ACC112 (cell line): ENCODE data around the gene RAB12.

ENCODE experiments used
- H2AFZ ChIP-seq: fragments of 200-600 bp; sonication (generic); one replicate; pipeline ENCODE4 v1.6.0; 2017; ENCODE audit warnings: antibody characterized with exemption, low read length; ENCODE audit not compliant: unreplicated experiment
- H3K27ac ChIP-seq: fragments of 200-600 bp; sonication (generic); 2 replicates; pipeline ENCODE4 v1.5.1; 2014; ENCODE audit warnings: low read depth, mild to moderate bottlenecking, antibody characterized with exemption, low read length, moderate library complexity
- H3K27me3 ChIP-seq: fragments of 200-600 bp; sonication (generic); 2 replicates; pipeline ENCODE4 v1.6.1; 2014; ENCODE audit warnings: mild to moderate bottlenecking, antibody characterized with exemption, low read length, moderate library complexity, mixed read lengths; ENCODE audit not compliant: insufficient read depth
- H3K36me3 ChIP-seq: fragments of 200-600 bp; sonication (generic); 2 replicates; pipeline ENCODE4 v1.6.1; 2016; ENCODE audit warnings: mild to moderate bottlenecking, antibody characterized with exemption, low read length, moderate library complexity, mixed read lengths; ENCODE audit not compliant: insufficient read depth
- H3K4me1 ChIP-seq: fragments of 200-600 bp; sonication (generic); one replicate; pipeline ENCODE4 v1.6.1; 2016; ENCODE audit warnings: low read length, mixed read lengths; ENCODE audit not compliant: insufficient read depth, unreplicated experiment, control insufficient read depth
- H3K4me3 ChIP-seq: fragments of 200-600 bp; sonication (generic); 2 replicates; pipeline ENCODE4 v1.5.1; 2014; ENCODE audit warnings: mild to moderate bottlenecking, low read depth, low read length
- H3K79me2 ChIP-seq: fragments of 200-600 bp; sonication (generic); one replicate; pipeline ENCODE4 v1.6.0; 2016; ENCODE audit warnings: low read length; ENCODE audit not compliant: control insufficient read depth, unreplicated experiment, insufficient read depth

The RAB12 gene

DNA sequence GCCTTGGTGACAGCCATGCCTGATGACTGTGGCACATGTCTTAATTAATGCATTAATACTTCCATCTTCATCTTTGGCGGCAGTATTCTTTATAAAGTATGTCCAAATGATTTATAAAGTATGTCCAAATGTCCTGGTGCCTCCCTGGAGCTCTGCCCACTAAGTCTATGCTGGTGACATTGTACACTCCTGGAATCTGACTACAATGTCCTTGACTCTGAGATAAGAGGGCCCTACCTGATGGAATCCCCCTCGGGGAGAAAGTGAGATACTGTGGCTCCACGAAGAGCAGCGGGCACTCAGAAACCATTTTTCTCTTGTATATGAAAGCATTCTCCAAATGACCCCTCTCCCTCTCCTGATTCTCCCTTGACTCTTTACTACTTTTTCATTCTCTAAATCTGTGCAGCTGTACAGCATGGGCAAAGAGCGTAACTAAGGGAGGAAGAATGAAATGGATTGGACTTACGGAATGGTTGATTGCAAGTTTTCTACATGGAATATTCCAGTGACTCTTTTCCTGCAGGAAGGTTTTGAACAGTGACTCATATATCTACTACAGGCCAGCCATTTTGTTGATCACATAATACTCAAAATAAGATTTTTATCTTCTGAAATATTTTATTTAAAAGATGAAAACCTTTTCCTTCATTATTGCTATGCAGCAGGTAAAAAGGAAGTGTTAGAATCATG lies 17.3 kb downstream of the RAB12 start:
- Histone ChIP-seq H3K27me3 (no peaks in the 10 kb centered on the region), H3K79me2 (peaks cover 53% of the 10 kb centered on the region), H3K4me1 (peaks cover 8% of the 10 kb centered on the region), H2AFZ (no peak overlapping the region), H3K27ac (no peak overlapping the region), H3K36me3 (peaks cover 27% of the 10 kb centered on the region), H3K4me3 (no peak overlapping the region)

DNA sequence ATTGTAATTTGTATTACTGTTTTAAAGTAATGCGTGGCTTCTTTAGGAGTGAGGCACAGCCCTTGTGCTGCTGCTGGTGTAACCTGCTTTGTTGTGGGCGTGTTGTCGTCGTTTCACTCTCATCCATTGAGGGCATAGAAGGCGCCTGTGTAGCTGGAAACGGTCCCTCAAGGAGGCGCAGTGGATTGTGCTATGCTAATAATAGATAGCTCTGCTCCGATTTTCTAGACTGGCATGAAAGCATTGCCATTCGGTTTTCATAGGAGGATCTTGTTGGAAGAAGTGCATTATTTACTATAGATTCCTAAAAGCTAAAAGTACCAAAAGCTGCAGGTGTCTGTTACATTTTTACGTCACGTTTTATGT lies 17.9 kb downstream of the RAB12 start:
- no peak overlapping the region for H3K4me3 ChIP-seq
- H3K27ac ChIP-seq = no peak overlapping the region
- H2AFZ ChIP-seq = no peak overlapping the region
- H3K27me3 ChIP-seq = no peaks in the 10 kb centered on the region
- H3K79me2 ChIP-seq = peaks cover 48% of the 10 kb centered on the region
- peaks cover 22% of the 10 kb centered on the region for H3K36me3 ChIP-seq
- H3K4me1 ChIP-seq = peaks cover 8% of the 10 kb centered on the region

DNA sequence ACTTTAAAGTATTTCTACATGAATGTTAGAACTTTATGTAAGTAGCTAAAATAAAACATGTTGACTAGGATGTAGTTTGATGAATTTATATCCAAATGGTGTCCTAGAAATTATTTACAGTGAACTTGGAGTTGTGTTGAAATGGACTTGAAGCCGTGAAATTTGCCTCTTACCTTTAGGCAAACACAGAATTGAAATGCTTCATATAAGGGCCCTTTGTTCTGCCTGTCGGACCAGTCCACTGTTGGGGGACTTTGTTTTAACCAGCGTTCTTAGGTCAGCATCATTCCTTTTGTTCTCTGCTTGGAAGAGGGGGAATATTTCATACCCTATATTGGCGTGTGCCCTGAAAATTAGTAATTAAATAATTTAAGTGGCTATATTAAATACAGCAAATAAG lies 18.3 kb downstream of the RAB12 start:
- Histone ChIP-seq H2AFZ (no peak overlapping the region), H3K4me3 (no peak overlapping the region), H3K4me1 (peaks cover 8% of the 10 kb centered on the region), H3K36me3 (peaks cover 21% of the 10 kb centered on the region), H3K27ac (no peak overlapping the region), H3K79me2 (peaks cover 47% of the 10 kb centered on the region), H3K27me3 (no peaks in the 10 kb centered on the region)

DNA sequence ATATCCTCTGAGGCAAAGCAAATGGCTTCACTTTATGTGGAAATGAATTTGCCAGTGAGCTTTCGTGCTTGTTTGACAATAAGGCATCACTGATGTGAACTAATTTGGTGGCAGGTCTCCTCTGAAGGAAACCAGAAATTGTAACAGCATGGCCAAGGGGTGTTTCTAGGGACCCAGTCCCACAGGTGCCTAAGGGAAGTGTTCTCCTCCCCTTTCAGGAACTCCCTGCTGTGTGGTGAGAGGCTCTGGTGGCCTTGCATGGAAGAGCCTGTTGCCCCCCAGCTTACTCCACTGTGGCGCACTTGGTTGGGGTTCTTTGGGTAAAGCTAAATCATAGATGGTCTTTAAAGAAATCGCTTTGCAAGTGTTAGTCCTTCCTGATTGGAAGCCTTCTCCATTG lies 20.4 kb downstream of the RAB12 start:
- Histone ChIP-seq H3K36me3 (peaks cover 27% of the 10 kb centered on the region), H3K4me1 (no peaks in the 10 kb centered on the region), H3K79me2 (peaks cover 33% of the 10 kb centered on the region), H2AFZ (no peak overlapping the region), H3K4me3 (no peak overlapping the region), H3K27me3 (no peaks in the 10 kb centered on the region), H3K27ac (no peak overlapping the region)

DNA sequence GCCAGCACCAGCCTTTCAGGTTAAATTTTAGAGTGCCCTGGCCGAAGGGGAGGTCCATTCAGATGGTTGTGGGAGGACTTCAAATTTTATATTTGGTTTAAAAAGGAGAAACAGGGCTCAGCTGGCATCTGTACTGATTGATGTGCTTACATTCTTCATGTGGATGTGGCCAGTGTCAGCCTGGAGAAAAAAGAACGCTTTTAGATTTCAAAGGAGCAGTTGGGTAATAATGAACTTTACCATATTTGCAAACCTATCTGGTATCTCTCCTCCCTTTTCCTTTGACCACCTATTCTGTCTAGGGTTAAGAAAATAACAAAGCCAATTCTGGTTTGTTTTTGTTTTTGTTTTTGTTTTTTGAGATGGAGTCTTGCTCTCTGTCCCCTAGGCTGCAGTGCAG lies 21.3 kb downstream of the RAB12 start:
- no peaks in the 10 kb centered on the region for H3K4me1 ChIP-seq
- H2AFZ ChIP-seq = no peak overlapping the region
- no peaks in the 10 kb centered on the region for H3K27me3 ChIP-seq
- no peak overlapping the region for H3K4me3 ChIP-seq
- peaks cover 22% of the 10 kb centered on the region for H3K36me3 ChIP-seq
- peaks cover 30% of the 10 kb centered on the region for H3K79me2 ChIP-seq
- no peak overlapping the region for H3K27ac ChIP-seq

DNA sequence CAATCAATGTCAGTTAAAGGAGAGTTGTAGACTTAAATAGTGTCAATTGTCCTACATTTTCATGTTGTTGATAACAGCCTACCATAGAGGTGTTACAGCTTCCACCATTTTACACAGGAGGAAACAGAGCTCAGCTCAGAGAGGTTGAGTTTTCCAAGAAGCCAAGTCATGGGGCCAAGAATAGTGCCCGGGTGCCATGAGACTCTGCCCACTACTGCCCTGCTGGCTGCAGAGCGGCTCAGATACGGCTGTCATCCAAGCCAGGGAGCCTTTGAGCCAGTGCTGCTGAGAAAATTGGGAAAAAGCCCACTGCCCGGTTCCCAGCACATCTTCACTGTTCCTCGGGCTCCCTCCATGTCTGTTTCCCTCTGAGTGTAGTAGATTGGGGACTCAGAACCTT lies 22.0 kb downstream of the RAB12 start:
- no peak overlapping the region for H3K4me3 ChIP-seq
- H3K36me3 ChIP-seq = peaks cover 20% of the 10 kb centered on the region
- no peak overlapping the region for H3K27ac ChIP-seq
- H3K79me2 ChIP-seq = peaks cover 23% of the 10 kb centered on the region
- H3K27me3 ChIP-seq = no peaks in the 10 kb centered on the region
- H2AFZ ChIP-seq = no peak overlapping the region
- no peaks in the 10 kb centered on the region for H3K4me1 ChIP-seq

DNA sequence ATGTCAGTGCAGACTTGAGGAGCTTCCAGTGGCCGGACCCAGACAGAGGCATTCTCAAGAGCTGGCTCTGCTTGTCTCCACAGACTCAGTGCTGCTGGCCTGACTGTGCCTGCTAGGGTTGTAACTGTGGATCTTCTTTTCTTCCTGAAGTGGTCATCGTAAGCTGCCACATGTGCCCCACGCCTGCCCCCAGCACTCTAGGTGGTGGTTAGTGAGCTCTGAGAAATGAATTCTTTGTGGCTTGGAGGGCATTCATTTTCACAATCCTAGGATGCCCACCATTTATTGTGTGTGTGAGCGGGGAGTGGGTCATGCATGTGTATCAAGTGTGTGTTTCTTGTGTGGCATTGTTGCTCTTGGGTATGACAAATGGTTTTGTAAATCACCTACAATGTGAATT lies 23.1 kb downstream of the RAB12 start:
- no peak overlapping the region for H2AFZ ChIP-seq
- no peaks in the 10 kb centered on the region for H3K4me1 ChIP-seq
- H3K79me2 ChIP-seq = peaks cover 22% of the 10 kb centered on the region
- no peaks in the 10 kb centered on the region for H3K27me3 ChIP-seq
- peaks cover 18% of the 10 kb centered on the region for H3K36me3 ChIP-seq
- H3K4me3 ChIP-seq = no peak overlapping the region
- H3K27ac ChIP-seq = no peak overlapping the region

DNA sequence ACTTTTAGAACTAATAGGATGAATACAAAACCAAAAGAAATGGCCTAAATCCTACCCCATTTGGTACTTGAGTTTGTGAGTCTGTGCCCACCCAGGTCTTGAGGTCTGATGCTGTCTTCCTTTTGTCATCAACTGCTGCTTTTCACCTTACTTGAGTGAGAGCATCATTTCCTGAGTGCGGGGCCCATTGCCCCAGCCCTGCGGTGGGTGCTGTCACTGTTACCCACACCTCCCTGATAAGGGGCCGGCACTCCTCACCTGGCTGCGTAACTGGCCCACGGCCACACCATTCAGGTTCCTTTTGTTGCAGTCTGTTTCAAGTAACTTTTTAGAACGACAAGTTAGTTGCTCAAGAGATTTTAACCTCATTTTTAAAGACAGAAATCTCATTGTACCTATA lies 25.3 kb downstream of the RAB12 start:
- peaks cover 11% of the 10 kb centered on the region for H3K79me2 ChIP-seq
- no peaks in the 10 kb centered on the region for H3K4me1 ChIP-seq
- peaks cover 25% of the 10 kb centered on the region for H3K36me3 ChIP-seq
- H3K27me3 ChIP-seq = no peaks in the 10 kb centered on the region
- H3K27ac ChIP-seq = no peak overlapping the region
- H3K4me3 ChIP-seq = no peak overlapping the region
- H2AFZ ChIP-seq = no peak overlapping the region

DNA sequence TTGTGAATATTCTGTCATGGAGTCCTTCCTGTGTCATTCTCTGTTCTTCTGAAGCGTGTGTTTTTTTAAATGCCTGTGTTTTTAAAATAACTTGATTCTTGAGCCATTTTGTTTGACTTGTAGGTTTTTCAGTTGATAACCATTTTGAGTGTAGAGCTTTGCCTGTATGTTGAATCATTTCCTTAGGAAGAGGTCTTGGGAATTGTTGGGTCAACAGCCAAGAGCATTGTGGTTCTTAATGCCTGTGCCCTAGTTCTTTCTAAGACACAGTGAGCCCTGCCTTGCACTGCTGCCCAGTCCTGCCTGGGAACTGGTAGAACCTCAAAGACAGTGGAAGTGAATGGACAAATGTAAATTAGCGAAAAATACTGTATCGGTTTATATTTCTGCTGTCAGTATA lies 25.9 kb downstream of the RAB12 start:
- peaks cover 27% of the 10 kb centered on the region for H3K36me3 ChIP-seq

DNA sequence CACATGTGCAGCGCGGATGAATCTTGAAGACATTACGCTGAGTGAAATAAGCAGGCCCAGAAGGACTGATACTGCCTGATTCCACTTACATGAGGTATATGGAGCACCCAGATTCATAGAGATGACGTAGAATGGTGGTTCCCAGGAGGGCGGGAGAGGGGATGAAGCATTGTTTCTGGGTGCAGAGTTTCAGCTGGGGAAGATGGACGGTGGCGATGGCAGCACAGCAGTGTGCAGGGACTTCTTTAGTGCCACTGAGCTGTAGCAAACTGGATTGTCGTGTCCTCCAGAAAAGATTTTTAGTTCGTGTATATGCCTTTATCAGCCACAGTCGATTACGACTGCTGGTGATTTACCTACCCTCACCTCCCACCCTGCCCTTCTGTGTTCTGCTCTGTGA lies 30.5 kb downstream of the RAB12 start:
- H3K4me1 ChIP-seq = no peaks in the 10 kb centered on the region
- H2AFZ ChIP-seq = no peak overlapping the region
- H3K79me2 ChIP-seq = no peaks in the 10 kb centered on the region
- no peaks in the 10 kb centered on the region for H3K27me3 ChIP-seq
- no peak overlapping the region for H3K27ac ChIP-seq
- peaks cover 18% of the 10 kb centered on the region for H3K36me3 ChIP-seq
- no peak overlapping the region for H3K4me3 ChIP-seq

More for the DNA sequence above, 25.9 kb downstream of the RAB12 start:
- Histone ChIP-seq H3K27ac (no peak overlapping the region), H3K4me1 (no peaks in the 10 kb centered on the region), H3K79me2 (peaks cover 6% of the 10 kb centered on the region), H3K4me3 (no peak overlapping the region), H2AFZ (no peak overlapping the region), H3K27me3 (no peaks in the 10 kb centered on the region)

DNA sequence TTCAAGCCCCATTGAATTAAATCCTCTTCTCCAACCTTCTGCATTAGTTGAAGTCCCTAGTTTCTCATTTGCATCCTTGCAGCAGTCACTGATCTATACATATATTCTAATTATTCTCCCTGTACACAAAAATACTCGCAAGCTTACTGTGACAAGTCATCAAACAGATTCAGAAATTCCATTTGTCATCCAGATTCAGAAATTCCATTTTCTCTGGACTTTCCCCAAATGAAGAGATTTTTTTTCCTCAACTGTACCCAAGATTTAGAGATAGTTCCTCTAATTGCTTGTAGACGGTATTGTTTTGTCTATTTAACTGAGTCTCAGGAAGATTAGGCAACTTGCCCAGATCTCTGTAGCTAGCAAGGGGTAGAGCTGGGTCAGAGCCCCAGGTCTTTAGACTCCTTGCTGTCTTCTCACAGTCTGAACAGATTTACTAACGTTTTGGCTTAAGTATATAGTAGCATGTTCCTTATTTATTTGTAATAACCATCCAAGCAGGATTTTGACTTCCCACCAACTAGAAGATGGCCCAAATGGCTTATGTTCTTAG lies 34.2 kb downstream of the RAB12 start:
- Histone ChIP-seq H3K27me3 (no peaks in the 10 kb centered on the region), H3K4me1 (no peaks in the 10 kb centered on the region), H3K79me2 (no peaks in the 10 kb centered on the region), H3K4me3 (no peak overlapping the region), H3K27ac (no peak overlapping the region), H2AFZ (no peak overlapping the region), H3K36me3 (peaks cover 8% of the 10 kb centered on the region)
